ENCODE data around the gene CNOT6.

CNOT6 gene

DNA sequence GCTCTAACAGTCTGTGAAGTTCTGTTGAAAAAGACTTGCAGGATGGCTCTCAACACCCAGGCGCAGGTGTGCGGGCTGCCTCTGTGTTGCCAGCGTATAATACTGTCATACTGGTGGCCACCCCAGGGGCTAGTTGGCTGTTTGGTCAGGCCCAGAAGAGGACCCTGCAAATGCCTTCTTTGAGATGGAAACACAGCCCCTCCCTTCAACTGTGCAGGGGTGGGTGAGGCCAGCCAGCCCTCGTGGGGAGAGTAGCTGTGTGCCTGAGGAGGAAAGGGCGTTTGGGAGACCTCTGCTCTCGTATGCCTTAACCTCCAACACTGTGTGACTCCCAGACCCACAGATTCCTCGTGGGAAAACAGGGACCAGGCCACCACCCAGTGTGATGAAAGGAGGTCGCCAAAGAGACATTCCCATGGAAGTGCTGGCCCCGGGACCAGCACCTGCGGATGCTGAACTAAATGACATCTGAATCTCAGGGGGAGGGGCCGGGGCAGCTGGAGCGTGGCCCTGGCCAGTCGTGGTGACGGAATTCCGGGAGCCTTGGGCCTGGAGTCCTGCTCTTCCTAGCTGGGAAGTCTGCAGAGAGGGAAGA is 108.4 kb downstream of the CNOT6 start:
- DNase-seq = no peak

DNA sequence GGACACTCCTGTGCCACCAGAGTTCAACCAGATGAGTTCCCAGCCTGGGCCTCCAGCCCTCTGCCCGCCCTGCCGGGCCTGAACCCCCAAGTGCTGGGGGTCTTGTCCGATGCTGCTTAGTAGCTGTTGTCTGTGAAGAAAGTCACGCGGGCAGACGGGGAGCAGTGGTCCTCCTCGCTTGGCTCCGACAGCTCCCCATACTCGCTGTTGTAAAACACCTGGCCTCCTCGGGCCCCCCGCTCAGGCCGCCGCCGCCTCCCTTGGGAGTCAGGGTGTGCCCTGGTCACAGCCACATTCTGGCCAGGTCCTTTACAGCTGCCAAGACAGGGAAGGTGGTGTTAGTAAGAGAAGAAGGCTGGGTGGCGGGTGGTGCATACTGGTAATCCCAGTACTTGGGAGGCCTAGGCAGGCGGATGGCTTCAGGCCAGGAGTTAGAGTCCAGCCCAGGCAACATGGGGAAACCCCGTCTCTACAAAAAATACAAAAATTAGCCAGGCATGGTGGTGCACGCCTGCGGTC is 109.0 kb downstream of the CNOT6 start:
- DNase-seq = no peak

GRCh38 chr5:180604271-180604670 is 110.1 kb downstream of the CNOT6 start:
- DNase-seq = no peak

- peak; percentile 82 to 85 for DNase-seq
These were observed 111.5 kb downstream of the CNOT6 start for GRCh38 chr5:180605554-180606214.

DNA sequence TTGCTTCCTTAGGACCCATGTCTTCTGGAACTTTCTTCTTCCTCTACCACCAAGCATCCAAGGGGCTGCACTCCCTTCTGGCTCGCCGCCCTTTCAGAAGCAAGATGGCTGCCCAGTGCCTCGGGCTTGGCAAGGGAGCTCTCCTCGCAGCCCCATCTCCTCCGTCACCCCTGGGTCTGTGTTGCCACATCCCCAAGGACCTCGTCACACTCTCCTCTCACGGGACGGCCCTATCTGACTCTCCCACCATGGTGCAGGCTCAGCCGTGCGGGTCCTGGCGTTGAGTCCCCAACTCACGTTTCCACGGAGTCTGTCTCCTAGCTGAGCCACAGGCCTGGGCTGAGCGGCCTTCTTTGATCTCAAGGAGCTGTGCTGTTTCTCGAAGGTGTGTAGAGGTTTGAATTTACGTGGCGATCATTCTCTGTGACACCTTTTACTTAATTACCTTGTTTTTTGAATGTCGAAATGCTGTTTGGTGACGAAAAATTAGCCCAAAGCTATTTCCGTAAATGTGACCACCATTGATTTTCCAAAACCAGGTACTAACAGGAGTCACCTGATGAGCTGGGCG is 112.1 kb downstream of the CNOT6 start:
- no peak for DNase-seq

GRCh38 chr5:180607861-180608571 is 113.8 kb downstream of the CNOT6 start:
- no peak for DNase-seq

GRCh38 chr5:180608572-180609310 is 114.6 kb downstream of the CNOT6 start:
- DNase-seq = no peak

GRCh38 chr5:180609386-180609785 is 115.2 kb downstream of the CNOT6 start:
- DNase-seq = no peak

DNA sequence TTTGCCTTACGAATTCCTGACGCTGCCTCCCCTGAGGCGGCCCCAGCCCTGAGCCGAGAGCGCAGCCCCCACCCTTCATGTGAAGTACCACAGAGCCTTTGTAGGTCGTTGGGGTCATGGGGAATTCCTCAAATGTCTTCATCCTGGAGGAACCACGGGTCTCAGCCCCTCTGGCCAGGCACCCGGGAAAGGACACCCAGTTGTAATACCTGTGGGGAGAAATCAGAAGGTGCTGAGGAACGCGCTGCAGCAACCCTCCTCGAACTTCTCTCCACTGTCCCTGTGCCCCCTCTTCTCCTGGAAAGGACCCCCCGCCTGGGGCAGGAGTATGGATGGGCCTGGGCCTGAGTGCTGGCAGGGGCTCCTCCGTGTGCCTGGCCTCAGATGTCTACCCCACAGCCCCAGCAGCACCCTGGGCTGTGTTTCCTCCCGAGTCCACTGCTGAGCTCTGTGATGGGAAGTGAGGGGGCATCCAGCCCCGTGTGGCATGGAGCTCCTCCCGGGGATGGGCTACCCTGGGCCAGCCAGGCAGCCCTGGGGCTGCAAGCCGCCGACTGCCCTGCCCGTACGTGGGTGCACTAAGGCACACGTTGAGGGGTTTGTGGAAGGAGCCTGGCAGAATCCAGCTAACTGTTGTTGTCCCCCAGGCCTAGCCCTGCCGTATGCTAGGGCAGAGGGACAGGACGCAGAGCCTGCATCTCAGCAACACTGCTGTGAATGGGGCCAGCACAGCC is 115.8 kb downstream of the CNOT6 start:
- DNase-seq = no peak

GRCh38 chr5:180611140-180611850 is 117.1 kb downstream of the CNOT6 start:
- DNase-seq = no peak

DNA sequence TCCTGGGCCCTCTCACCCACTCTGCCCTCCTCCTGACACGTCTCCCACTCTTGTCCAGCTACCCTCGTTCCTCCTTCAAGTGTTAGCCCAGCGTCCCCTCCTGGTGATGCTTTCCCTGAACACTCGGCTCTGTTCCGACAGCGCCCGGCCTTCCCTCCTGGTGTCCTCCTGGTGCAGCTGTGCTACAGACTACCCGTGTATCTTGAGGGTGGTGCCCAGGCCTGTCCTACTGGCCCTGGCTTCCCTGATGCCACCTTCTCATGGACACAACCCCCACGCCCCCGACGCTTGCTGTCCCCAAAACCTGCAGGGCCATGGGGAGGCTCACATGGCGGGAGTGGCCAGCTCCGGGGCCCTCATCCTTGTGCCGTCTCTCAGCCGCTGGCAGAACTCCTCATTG is 118.5 kb downstream of the CNOT6 start:
- DNase-seq = no peak

- no peak for DNase-seq
These were observed 119.1 kb downstream of the CNOT6 start for GRCh38 chr5:180613188-180613813.

- no peak for DNase-seq
These were observed 119.6 kb downstream of the CNOT6 start for GRCh38 chr5:180613814-180614188.

- no peak for DNase-seq
These were observed 124.3 kb downstream of the CNOT6 start for GRCh38 chr5:180618487-180618828.

- peak; percentile 55 to 62 for DNase-seq
These were observed 124.8 kb downstream of the CNOT6 start for GRCh38 chr5:180618829-180619562.

DNA sequence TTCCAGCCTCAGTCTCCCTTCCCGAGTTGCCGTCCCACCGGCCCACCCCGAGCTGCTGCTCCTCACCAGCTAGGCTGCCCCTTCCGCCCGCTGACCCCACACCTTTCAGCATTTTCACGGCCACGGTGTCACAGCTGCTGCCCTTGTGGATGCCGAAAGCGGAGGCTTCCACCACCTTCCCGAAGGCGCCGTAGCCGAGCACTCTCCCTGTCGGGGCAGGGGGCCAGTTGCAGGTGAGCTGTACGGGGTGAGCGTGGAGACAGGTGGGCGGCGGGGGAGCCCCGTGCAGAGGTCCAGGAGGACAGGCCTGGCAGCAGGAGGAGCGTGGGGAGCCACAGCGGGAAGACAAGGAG is 125.4 kb downstream of the CNOT6 start:
- no peak for DNase-seq

DNA sequence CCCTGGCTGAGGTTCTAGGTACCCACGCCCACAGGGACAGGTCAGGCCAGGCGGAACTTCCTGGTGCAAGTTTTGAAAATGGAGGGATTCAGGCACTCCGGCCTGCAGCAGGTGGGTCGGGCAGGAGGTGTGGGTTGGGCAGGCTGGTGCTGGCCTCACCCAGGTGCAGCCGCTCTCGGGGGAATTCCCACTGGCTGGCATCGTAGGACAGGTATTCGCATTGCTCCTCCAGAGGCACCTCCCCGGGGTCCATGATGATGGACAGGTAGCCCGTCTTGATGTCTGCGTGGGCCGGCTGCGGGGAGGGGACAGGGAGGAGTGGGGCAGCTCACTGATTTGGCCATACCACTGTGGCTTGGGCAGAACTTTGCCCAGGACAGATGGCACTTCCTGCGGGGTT is 125.8 kb downstream of the CNOT6 start:
- DNase-seq = no peak

- no peak for DNase-seq
These were observed 127.1 kb downstream of the CNOT6 start for GRCh38 chr5:180621311-180621710.

GRCh38 chr5:180622910-180623309 is 128.7 kb downstream of the CNOT6 start:
- no peak for DNase-seq

GRCh38 chr5:180623411-180623834 is 129.2 kb downstream of the CNOT6 start:
- DNase-seq = no peak

DNA sequence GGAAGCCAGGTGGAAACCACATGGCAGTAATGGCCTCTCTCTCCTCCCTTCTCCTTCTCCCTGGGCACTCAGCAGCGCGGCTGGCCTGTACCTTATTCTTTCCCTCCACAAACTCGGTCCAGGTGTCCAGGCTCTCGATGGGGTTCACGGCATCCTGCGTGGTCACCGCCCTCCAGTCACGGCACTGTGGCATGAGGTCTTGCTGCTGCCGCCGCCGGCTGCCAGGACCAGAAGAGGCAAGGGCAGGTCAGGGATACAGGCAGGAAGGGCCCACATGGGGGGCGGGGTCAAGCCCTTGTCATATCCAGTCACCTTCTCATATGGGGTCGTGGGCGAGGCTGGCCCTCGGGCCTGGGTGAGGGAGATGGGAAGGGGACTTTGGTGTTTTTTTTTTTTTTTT is 129.7 kb downstream of the CNOT6 start:
- no peak for DNase-seq
